HG03060 (cell line): ENCODE measurements around the gene RERE.
"Not testable (repeated sequence)": the region's sequence is repeated elsewhere in the genome, so short reads cannot be mapped to it uniquely, and the experiment has no call there.

ENCODE experiments used
- ATAC-seq: cut with Tn5 transposase; IDR thresholded peaks from one replicate; pipeline ENCODE4 v1.9.1; 2021; ENCODE audit warnings: low read depth, moderate number of reproducible peaks; ENCODE audit not compliant: unreplicated experiment

The RERE gene

DNA sequence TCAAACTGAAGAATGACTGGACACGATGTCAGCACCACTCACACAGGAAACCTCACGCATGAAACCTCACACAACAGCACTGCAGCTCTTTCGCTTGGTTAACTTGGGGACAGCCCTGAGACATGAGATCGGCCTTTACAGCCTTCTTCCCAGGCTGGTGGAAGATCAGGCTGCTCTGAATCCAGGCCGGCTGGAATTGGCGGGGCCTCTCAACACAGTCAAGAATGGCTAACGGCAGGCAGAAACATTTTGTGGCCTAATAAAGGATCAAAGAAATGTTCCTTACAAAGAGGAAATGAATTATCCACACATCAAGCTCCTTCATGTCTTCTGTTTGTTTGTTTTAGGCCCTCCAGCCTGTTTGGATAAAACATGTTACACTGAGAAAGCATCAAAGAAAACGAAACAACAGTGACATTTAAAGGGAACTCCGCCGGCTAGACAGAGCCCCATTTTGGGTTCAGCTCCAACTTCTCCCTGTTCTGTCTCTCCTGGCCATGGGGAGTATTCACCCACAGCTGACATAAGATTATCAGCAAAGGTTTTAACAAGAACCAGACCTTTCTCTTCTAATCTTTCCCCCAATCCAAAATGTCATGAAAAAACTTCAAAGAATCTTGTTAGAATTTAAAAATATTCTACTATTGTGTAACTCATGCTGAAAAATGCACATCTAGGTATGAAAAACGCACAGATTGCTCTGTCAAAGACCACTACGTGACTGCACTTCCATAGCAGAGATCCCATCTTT is 368.4 kb downstream of the RERE start:
- ATAC-seq: no peak

GRCh38 chr1:8448505-8448904 is 368.9 kb downstream of the RERE start:
- not testable (repeated sequence) for ATAC-seq

GRCh38 chr1:8447616-8448150 is 369.8 kb downstream of the RERE start:
- ATAC-seq: no peak

DNA sequence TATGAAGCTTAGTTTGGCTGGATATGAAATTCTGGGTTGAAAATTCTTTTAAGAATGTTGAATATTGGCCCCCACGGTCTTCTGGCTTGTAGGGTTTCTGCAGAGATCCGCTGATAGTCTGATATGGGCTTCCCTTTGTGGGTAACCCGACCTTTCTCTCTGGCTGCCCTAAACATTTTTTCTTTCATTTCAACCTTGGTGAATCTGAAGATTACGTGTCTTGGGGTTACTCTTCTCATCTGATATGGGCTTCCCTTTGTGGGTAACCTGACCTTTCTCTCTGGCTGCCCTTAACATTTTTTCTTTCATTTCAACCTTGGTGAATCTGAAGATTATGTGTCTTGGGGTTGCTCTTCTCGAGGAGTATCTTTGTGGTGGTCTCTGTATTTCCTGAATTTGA is 371.3 kb downstream of the RERE start:
- not testable (repeated sequence) for ATAC-seq

GRCh38 chr1:8443558-8444194 is 373.8 kb downstream of the RERE start:
- ATAC-seq: no peak

- ATAC-seq: no peak
These were observed 376.0 kb downstream of the RERE start for GRCh38 chr1:8441426-8441825.

GRCh38 chr1:8439015-8439702 is 378.3 kb downstream of the RERE start:
- ATAC-seq: no peak

GRCh38 chr1:8438489-8438888 is 379.0 kb downstream of the RERE start:
- ATAC-seq: no peak

GRCh38 chr1:8437347-8437746 is 380.1 kb downstream of the RERE start:
- no peak for ATAC-seq

- ATAC-seq: no peak
These were observed 381.8 kb downstream of the RERE start for GRCh38 chr1:8435569-8436071.

- no peak for ATAC-seq
These were observed 383.3 kb downstream of the RERE start for GRCh38 chr1:8434101-8434500.

DNA sequence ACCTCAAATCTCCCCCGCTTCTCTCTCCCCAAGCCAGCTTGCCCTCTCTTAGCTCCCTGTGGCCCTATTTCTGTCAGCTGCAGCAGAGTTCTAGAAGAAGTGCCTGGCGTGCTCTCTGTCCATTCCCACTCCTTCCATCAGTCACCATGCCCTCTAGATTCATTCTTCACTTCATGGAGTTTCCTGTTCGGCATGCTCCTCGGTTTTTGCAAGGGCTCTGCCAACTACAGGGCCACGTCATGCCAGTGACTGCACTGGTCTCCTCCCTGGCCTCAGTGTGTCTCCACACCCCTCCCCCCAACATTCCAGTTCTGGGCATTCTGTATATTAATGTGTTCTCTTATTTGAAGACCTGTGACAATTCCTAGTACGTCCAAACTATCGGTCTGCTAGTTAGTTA is 385.7 kb downstream of the RERE start:
- ATAC-seq: no peak

GRCh38 chr1:8431019-8431418 is 386.4 kb downstream of the RERE start:
- ATAC-seq: no peak

- ATAC-seq: no peak
These were observed 387.0 kb downstream of the RERE start for GRCh38 chr1:8430476-8430875.

DNA sequence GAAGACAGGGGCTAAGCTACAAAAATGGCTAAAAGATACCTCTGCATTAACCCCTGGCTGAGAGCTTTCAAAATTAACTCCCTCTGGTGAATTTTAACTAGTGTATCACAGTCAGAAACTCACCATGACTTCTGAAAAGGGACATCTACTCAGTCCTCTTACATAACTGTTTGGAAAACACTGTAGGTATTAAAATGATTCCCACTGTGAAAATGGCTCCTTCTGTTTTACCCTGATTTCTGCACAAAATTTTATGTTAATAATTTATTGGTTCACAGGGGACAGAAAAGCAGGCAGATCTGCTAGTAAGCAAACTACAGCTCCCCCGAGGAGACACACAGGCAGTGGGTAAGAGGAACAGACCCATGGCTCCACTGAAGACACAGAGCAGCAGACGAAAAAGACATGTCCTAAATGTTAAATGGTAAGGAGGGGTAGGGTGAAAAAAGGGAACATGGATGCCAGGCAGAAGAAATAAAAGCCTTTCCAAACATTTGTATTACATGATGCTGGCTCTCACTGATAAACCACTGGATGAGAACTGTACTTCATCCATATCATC is 387.8 kb downstream of the RERE start:
- ATAC-seq: no peak

- no peak for ATAC-seq
These were observed 389.0 kb downstream of the RERE start for GRCh38 chr1:8428441-8428840.

DNA sequence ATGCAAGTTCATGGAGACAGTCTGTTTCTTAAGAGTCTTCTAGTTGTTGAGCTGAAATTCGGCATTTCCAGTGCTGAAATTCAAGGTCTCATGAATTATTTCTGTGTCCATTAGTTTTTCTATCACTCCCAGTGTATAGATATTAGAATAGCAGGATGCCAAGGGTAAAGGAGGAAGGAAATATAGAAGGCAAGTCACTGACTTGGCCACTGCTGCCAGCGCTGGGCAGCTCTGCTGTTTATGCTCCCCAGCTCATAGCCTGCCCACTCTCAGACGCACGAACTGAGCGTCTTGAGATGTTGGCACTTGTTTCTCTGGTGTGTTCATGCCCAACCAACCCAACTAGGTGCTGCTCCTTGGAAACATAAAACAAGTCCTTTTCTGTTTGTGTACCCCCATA is 389.5 kb downstream of the RERE start:
- no peak for ATAC-seq

DNA sequence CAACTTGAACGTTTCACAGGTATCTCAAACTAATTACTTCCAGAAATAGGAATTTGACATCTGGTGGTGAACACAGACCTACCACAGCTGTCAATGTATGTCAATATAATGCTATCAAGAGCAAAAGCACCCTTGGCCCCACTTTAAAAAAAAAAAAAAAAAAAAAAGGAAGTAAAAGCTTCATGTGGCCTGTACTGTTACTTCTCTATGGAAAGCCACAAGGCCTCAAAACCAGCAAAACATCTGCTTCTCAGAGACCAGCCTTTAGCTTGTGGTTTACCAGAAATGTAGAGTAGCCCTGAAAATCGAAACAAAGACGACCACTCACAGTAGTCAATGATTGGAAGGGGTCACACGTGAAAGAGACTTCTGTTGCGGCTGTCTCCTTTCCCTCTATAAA is 389.9 kb downstream of the RERE start:
- peak; percentile 43 for ATAC-seq

- ATAC-seq: no peak
These were observed 390.4 kb downstream of the RERE start for GRCh38 chr1:8426996-8427395.

DNA sequence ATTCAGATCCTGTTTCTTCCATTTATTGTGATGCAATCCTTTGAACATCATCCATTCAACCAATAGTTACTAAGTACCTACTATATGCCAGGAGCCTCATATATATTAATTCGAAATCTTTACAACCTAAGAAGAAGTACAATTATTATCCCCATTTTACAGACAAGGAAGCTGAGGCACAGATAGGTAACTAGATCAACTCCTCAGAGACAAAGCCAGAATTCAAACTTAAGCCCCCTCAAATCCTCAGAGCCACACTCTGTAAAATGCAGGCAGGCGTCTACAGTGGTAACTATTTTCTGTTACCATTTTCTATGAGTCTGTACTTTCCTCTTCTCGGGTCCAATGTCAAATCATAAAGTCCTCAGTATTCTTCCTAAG is 391.7 kb downstream of the RERE start:
- ATAC-seq: no peak
